ENCODE data around the gene ASAP3. TPM values are rescaled to one million over a fixed set of nuclear protein-coding genes. Genes with fewer than 3 reads are reported as not detected.

ASAP3 gene
- total RNA-seq, 4 donors from 2014 or later = 21.3 to 37.7 (median 31.0) TPM

DNA sequence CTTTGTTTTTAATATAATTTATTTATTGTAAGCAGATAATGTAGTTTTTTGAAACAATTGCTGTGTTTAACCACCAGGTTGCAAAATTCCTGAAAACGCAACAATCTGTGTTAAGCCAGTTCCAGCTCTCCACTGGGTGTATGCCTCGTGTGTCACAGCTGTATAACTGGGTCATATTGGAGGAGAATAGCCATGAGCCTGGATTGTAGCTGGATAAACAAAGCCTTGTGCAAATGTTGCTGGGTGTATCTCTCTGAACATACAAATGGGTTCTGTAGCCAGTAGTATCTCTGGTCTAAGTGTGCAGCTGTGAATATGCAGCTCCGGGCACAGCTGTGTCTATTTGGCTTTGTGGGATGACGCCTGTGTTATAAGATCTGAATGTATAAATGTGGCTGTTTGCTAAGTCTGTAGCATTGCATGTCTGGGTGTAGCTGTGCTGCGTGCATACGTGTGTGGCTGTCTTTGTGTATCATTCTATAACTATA lies 62.2 kb downstream of the ASAP3 start:
- Histone ChIP-seq H3K36me3 (peaks cover 0 to 7% of the 10 kb centered on the region in 2 donors), H3K27ac (peak overlapping the region in 3 of 4 donors; percentile 85 to 90 (median 89)), H3K9me3 (no peaks in the 10 kb centered on the region), H3K4me1 (peaks cover 0 to 72% (median 11%) of the 10 kb centered on the region in 3 donors), H3K4me3 (peak overlapping the region in 1 of 2 donors; percentile 78), H3K27me3 (no peaks in the 10 kb centered on the region)
- peak; percentile 77 for ATAC-seq
- WGBS, 2 donors (ENCODE audit: low coverage in 1 of 2) = 17 to 22% methylated on average over 6 of the region's 6 CpGs
- TF ChIP-seq POLR2AphosphoS5 (IDR thresholded peaks at IDR 0.05) (peak; percentile 56), POLR2A (IDR thresholded peaks at IDR 0.05) (no peak), EP300 (IDR thresholded peaks at IDR 0.05) (no peak)
- TF ChIP-seq, protein P1, sequence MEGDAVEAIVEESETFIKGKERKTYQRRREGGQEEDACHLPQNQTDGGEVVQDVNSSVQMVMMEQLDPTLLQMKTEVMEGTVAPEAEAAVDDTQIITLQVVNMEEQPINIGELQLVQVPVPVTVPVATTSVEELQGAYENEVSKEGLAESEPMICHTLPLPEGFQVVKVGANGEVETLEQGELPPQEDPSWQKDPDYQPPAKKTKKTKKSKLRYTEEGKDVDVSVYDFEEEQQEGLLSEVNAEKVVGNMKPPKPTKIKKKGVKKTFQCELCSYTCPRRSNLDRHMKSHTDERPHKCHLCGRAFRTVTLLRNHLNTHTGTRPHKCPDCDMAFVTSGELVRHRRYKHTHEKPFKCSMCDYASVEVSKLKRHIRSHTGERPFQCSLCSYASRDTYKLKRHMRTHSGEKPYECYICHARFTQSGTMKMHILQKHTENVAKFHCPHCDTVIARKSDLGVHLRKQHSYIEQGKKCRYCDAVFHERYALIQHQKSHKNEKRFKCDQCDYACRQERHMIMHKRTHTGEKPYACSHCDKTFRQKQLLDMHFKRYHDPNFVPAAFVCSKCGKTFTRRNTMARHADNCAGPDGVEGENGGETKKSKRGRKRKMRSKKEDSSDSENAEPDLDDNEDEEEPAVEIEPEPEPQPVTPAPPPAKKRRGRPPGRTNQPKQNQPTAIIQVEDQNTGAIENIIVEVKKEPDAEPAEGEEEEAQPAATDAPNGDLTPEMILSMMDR (IDR thresholded peaks at IDR 0.05) = peak in 3 of 4 experiments; percentile 11 to 44 (median 26)

GRCh38 chr1:23421343-23421742 lies 62.6 kb downstream of the ASAP3 start:
- Histone ChIP-seq H3K27me3 (no peaks in the 10 kb centered on the region), H3K4me3 (no peak overlapping the region), H3K4me1 (peaks cover 0 to 72% (median 11%) of the 10 kb centered on the region in 3 donors), H3K36me3 (peaks cover 0 to 12% of the 10 kb centered on the region in 2 donors), H3K9me3 (no peaks in the 10 kb centered on the region), H3K27ac (peak overlapping the region in 3 of 4 donors; percentile 28 to 85 (median 28))
- TF ChIP-seq, protein P1 (IDR thresholded peaks at IDR 0.05) = no peak
- no peak for TF ChIP-seq EP300 (IDR thresholded peaks at IDR 0.05)
- ATAC-seq = no peak
- WGBS, 2 donors (ENCODE audit: low coverage in 1 of 2) = 55 to 60% methylated on average over 2 to 3 of the region's 3 CpGs

GRCh38 chr1:23420778-23421177 lies 63.2 kb downstream of the ASAP3 start:
- H3K27ac ChIP-seq = peak overlapping the region in 1 of 4 donors; percentile 28
- peaks cover 0 to 17% of the 10 kb centered on the region in 2 donors for H3K36me3 ChIP-seq
- TF ChIP-seq EP300 (IDR thresholded peaks at IDR 0.05) (no peak), POLR2A (IDR thresholded peaks at IDR 0.05) (no peak), POLR2AphosphoS5 (IDR thresholded peaks at IDR 0.05) (no peak)
- TF ChIP-seq, protein P1 (IDR thresholded peaks at IDR 0.05) = no peak
- no peaks in the 10 kb centered on the region for H3K27me3 ChIP-seq
- H3K4me3 ChIP-seq = no peak overlapping the region
- H3K4me1 ChIP-seq = peaks cover 0 to 72% (median 11%) of the 10 kb centered on the region in 3 donors
- H3K9me3 ChIP-seq = no peaks in the 10 kb centered on the region
- no peak for ATAC-seq
- WGBS, 2 donors (ENCODE audit: low coverage in 1 of 2) = 88 to 100% methylated on average over 1 of the region's 3 CpGs

GRCh38 chr1:23419180-23419579 lies 64.8 kb downstream of the ASAP3 start:
- Histone ChIP-seq H3K9me3 (no peaks in the 10 kb centered on the region), H3K27ac (peak overlapping the region in 3 of 4 donors; percentile 6 to 38 (median 31)), H3K4me3 (no peak overlapping the region), H3K4me1 (peaks cover 0 to 56% (median 11%) of the 10 kb centered on the region in 3 donors), H3K27me3 (no peaks in the 10 kb centered on the region), H3K36me3 (peaks cover 0 to 25% of the 10 kb centered on the region in 2 donors)
- WGBS, 2 donors (ENCODE audit: low coverage in 1 of 2) = 92% methylated on average over 2 of the region's 6 CpGs; no CpG with 5 or more reads in 1 of the 2 donors
- TF ChIP-seq EP300 (IDR thresholded peaks at IDR 0.05) (no peak), POLR2AphosphoS5 (IDR thresholded peaks at IDR 0.05) (no peak), POLR2A (IDR thresholded peaks at IDR 0.05) (no peak)
- TF ChIP-seq, protein P1 (IDR thresholded peaks at IDR 0.05) = no peak
- ATAC-seq = no peak

DNA sequence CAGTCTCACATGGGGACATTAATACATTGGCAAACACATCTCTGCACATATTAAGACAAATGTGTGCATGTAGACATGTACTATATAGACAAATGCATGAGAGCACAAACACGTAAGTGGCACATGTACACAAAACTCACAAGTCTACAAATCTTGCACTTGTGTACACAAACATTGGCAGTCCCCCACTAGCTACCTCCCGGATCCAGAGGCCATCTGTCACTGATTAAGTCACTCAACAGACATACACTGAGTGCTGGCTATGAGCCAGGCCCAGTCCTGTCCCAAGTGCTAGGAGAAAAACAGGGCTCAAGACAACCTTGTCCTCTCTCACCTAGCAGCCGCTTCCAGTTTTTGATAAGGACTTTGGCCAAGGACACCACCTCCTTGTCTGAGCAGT lies 66.4 kb downstream of the ASAP3 start:
- Histone ChIP-seq H3K4me3 (no peak overlapping the region), H3K27ac (peak overlapping the region in 1 of 4 donors; percentile 21), H3K9me3 (no peaks in the 10 kb centered on the region), H3K27me3 (no peaks in the 10 kb centered on the region), H3K4me1 (peaks cover 0 to 40% (median 6%) of the 10 kb centered on the region in 3 donors), H3K36me3 (peaks cover 0 to 25% of the 10 kb centered on the region in 2 donors)
- 52 to 70% methylated on average over 3 of the region's 3 CpGs for WGBS, 2 donors (ENCODE audit: low coverage in 1 of 2)
- TF ChIP-seq EP300 (IDR thresholded peaks at IDR 0.05) = no peak
- no peak for TF ChIP-seq POLR2AphosphoS5 (IDR thresholded peaks at IDR 0.05)
- TF ChIP-seq POLR2A (IDR thresholded peaks at IDR 0.05) = no peak
- TF ChIP-seq, protein P1 (IDR thresholded peaks at IDR 0.05) = no peak
- no peak for ATAC-seq

Data from gastroesophageal sphincter (tissue), 4 donors.